HL-60 (cell line): ENCODE data around the gene BCL2.

ENCODE experiments used
- CTCF ChIP-seq: IDR thresholded peaks from one replicate; pipeline ENCODE4 v1.5.1; 2011; ENCODE audit warnings: low read length, control low read depth, inconsistent platforms; ENCODE audit not compliant: insufficient read depth
- GABPA ChIP-seq: IDR thresholded peaks from 2 replicates; pipeline ENCODE4 v1.6.1; 2012; ENCODE audit warnings: low read depth
- POLR2AphosphoS5 ChIP-seq: IDR thresholded peaks from 2 replicates; pipeline ENCODE4 v1.6.1; 2012; ENCODE audit warnings: low read depth
- REST ChIP-seq: IDR thresholded peaks from 2 replicates; pipeline ENCODE4 v1.6.1; 2012; ENCODE audit warnings: low read depth; ENCODE audit not compliant: insufficient replicate concordance
- SPI1 ChIP-seq: IDR thresholded peaks from 2 replicates; pipeline ENCODE4 v1.6.1; 2012; ENCODE audit warnings: low read depth, mild to moderate bottlenecking, borderline replicate concordance

- TF ChIP-seq CTCF (no peak), POLR2AphosphoS5 (no peak), SPI1 (no peak), GABPA (no peak), REST (no peak)
Observed at GRCh38 chr18:63291278-63291677, 28.3 kb downstream of the BCL2 start.
